Coronary artery (tissue), 2 donors: ENCODE results near the gene PPP4R3A.

Experiments used
- DNase-seq: peaks from one replicate; pipeline ENCODE4 v3.0.0-alpha.2; 2017; ENCODE audit warnings: low spot score
- H3K27ac ChIP-seq, 2 donors: fragments of 200-600 bp; sonication (generic); one replicate each; pipeline ENCODE4 v1.5.1; 2016 to 2019
- H3K4me3 ChIP-seq: fragments of 200-600 bp; sonication (generic); 2 replicates; pipeline ENCODE4 v1.5.1; 2016; ENCODE audit warnings: mild to moderate bottlenecking, moderate library complexity
- TF ChIP-seq, protein P1 (sequence below): fragments of 200-600 bp; sonication (generic); IDR thresholded peaks from one replicate; pipeline ENCODE4 v1.5.1; 2019; ENCODE audit warnings: antibody characterized with exemption

The PPP4R3A gene

GRCh38 chr14:91484186-91484585 lies 25.9 kb downstream of the PPP4R3A start:
- Histone ChIP-seq H3K27ac (no peak overlapping the region), H3K4me3 (no peak overlapping the region)
- DNase-seq: no peak
- TF ChIP-seq, protein P1, sequence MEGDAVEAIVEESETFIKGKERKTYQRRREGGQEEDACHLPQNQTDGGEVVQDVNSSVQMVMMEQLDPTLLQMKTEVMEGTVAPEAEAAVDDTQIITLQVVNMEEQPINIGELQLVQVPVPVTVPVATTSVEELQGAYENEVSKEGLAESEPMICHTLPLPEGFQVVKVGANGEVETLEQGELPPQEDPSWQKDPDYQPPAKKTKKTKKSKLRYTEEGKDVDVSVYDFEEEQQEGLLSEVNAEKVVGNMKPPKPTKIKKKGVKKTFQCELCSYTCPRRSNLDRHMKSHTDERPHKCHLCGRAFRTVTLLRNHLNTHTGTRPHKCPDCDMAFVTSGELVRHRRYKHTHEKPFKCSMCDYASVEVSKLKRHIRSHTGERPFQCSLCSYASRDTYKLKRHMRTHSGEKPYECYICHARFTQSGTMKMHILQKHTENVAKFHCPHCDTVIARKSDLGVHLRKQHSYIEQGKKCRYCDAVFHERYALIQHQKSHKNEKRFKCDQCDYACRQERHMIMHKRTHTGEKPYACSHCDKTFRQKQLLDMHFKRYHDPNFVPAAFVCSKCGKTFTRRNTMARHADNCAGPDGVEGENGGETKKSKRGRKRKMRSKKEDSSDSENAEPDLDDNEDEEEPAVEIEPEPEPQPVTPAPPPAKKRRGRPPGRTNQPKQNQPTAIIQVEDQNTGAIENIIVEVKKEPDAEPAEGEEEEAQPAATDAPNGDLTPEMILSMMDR: no peak

GRCh38 chr14:91482263-91483013 lies 27.7 kb downstream of the PPP4R3A start:
- peak overlapping the region; percentile 22 to 36 for H3K27ac ChIP-seq
- no peak for DNase-seq
- no peak overlapping the region for H3K4me3 ChIP-seq
- TF ChIP-seq, protein P1: no peak

GRCh38 chr14:91477388-91477787 lies 32.7 kb downstream of the PPP4R3A start:
- no peak for DNase-seq
- H3K4me3 ChIP-seq: no peak overlapping the region
- no peak overlapping the region for H3K27ac ChIP-seq
- TF ChIP-seq, protein P1: no peak

GRCh38 chr14:91473046-91473445 lies 37.1 kb downstream of the PPP4R3A start:
- H3K27ac ChIP-seq: no peak overlapping the region
- no peak overlapping the region for H3K4me3 ChIP-seq
- TF ChIP-seq, protein P1: no peak
- DNase-seq: no peak

GRCh38 chr14:91470216-91470615 lies 39.9 kb downstream of the PPP4R3A start:
- TF ChIP-seq, protein P1: no peak
- no peak overlapping the region for H3K27ac ChIP-seq
- DNase-seq: no peak
- no peak overlapping the region for H3K4me3 ChIP-seq

DNA sequence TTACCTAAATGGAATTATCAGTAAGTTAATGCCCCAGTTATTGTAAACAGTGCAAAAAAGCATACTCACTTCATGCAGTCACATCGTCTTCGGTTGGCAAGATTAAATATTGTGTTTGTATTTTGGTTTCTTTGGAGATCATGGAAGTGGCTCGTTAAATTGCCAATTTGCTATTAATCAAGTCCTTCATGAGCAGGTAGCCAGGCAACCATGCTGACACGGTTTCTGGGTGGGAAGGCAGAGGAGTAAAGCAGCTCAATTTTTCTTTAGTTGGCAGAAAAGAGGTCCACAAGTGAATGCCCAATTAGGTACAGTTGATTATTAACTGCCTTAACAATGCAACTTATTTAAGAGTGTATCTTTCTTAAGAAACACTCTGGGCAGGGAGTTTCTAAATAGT lies 43.9 kb downstream of the PPP4R3A start:
- no peak overlapping the region for H3K27ac ChIP-seq
- no peak for DNase-seq
- TF ChIP-seq, protein P1: no peak
- H3K4me3 ChIP-seq: no peak overlapping the region

- no peak for DNase-seq
- TF ChIP-seq, protein P1: no peak
- Histone ChIP-seq H3K4me3 (no peak overlapping the region), H3K27ac (no peak overlapping the region)
Measured at GRCh38 chr14:91464615-91465205, 45.4 kb downstream of the PPP4R3A start.
